Mucosa of rectum (tissue), 2 donors: ENCODE measurements around the gene EFCAB6.

Source experiments
- H3K27ac ChIP-seq, 2 donors: one replicate each; pipeline ENCODE4 v1.7.0; 2013; ENCODE audit warnings: inconsistent platforms in 2 of 2, low read depth in 2 of 2, low read length in 2 of 2
- H3K27me3 ChIP-seq, 2 donors: one replicate each; pipeline ENCODE4 v1.7.0; 2013; ENCODE audit warnings: low read length in 2 of 2; ENCODE audit not compliant: control insufficient read depth in 2 of 2, insufficient read depth in 2 of 2
- H3K36me3 ChIP-seq, 2 donors: one replicate each; pipeline ENCODE4 v1.7.0; 2013; ENCODE audit warnings: low read length in 2 of 2; ENCODE audit not compliant: control insufficient read depth in 2 of 2, insufficient read depth in 2 of 2
- H3K4me1 ChIP-seq, 2 donors: one replicate each; pipeline ENCODE4 v1.7.0; 2013; ENCODE audit warnings: low read length in 2 of 2, mild to moderate bottlenecking in 1 of 2; ENCODE audit not compliant: control insufficient read depth in 2 of 2, insufficient read depth in 2 of 2
- H3K4me3 ChIP-seq, 2 donors: one replicate each; pipeline ENCODE4 v1.7.0; 2013; ENCODE audit warnings: low read length in 2 of 2
- H3K9ac ChIP-seq, 2 donors: one replicate each; pipeline ENCODE4 v1.7.0; 2013; ENCODE audit warnings: low read length in 2 of 2, low read depth in 1 of 2, mild to moderate bottlenecking in 1 of 2
- H3K9me3 ChIP-seq, 2 donors: one replicate each; pipeline ENCODE4 v1.7.0; 2013; ENCODE audit warnings: low read length in 2 of 2; ENCODE audit not compliant: control insufficient read depth in 2 of 2
- donor health status: healthy.
- donor health status: Normal muscosa, but diverticular disease.

EFCAB6 gene

DNA sequence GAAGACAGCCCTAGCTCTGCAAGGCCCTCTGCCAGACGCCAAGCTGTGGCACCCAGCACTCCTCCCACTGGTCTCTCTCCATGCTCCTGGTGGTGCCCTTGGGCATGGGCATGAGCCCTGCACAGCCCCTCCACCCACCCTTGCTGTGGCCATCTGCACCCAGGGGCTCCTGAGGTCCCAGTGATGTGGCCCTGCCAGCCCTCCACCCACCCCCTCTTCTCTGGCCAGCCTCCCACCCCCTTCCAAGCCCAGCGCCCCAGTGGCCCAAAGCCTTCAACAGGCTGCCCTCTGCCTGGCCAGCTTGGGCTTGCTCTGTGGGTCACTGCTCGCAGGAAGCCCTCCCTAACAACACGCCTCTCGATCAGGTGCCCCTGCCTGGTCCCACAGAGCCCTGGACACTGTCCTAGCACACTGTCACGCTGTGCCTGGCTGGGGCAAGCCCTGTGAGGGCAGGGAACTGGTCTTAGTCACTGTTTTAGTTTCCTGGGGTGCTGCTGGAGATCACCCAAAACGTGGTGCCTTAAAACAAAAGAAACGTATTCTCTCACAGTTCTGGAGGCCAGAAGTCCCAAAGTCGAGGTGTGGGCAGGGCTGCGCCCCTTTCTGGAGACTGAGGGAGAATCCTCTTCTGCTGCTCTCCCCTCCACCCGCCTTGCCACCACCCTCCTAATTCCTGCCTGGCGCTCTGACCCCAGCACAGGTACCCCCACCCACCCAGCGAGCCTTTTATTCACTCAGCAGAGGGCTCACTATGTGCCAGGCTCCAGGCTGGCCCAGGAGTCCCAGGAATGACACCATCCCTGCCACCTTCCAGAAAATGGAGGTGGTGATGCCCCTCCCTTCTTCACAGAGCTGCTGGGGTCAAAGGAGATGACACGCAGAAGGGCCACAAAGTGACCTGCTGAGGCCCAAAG is 35.5 kb upstream of the EFCAB6 start:
- peaks cover 0 to 4% of the 10 kb centered on the region in 2 donors for H3K27me3 ChIP-seq
- H3K36me3 ChIP-seq: no peaks in the 10 kb centered on the region
- no peak overlapping the region for H3K4me3 ChIP-seq
- H3K9me3 ChIP-seq: no peaks in the 10 kb centered on the region
- H3K4me1 ChIP-seq: no peaks in the 10 kb centered on the region
- no peak overlapping the region for H3K27ac ChIP-seq
- no peak overlapping the region for H3K9ac ChIP-seq

DNA sequence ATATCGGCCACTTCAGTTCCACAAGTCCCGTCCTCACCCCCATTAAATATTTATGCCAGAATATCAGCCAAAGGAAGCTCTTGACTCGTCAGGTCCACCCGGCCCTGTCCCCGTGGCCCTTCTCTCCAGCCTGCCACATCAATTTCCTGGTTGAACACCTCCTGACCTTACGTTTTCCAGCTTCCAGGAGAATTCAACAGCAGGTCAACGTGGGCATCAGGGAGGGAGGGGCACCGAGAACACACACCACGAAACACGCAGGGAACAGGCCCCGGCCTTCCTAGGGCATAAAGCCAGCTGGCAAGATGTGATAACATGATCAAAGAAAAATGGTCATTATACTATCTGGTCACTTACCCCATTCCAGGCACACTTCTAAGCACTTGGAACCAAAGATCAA is 34.9 kb upstream of the EFCAB6 start:
- Histone ChIP-seq H3K9ac (no peak overlapping the region), H3K4me1 (no peaks in the 10 kb centered on the region), H3K4me3 (no peak overlapping the region), H3K9me3 (no peaks in the 10 kb centered on the region), H3K27me3 (peaks cover 0 to 4% of the 10 kb centered on the region in 2 donors), H3K27ac (no peak overlapping the region), H3K36me3 (no peaks in the 10 kb centered on the region)

DNA sequence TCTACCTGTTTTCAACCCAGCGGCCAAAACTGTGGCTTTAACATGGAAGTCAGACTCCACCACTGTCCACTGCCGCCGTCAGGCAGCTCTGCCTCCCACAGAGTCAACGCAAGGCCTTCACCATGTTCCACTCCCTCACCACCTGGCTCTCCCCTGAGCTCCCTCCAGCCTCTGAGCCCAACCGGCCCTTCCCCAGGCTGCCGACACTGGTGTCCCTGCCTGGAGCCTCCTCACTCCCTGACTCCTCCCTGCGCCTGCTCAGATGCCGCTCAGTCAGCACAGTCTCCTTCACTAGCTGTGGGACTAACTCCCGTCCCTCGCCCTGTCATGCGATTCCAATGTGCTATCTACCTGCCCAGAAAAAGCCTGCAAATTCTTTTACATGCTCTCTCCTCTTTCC is 33.9 kb upstream of the EFCAB6 start:
- no peaks in the 10 kb centered on the region for H3K36me3 ChIP-seq
- no peaks in the 10 kb centered on the region for H3K9me3 ChIP-seq
- no peak overlapping the region for H3K27ac ChIP-seq
- H3K4me1 ChIP-seq: no peaks in the 10 kb centered on the region
- no peak overlapping the region for H3K4me3 ChIP-seq
- no peak overlapping the region for H3K9ac ChIP-seq
- H3K27me3 ChIP-seq: peaks cover 0 to 4% of the 10 kb centered on the region in 2 donors

DNA sequence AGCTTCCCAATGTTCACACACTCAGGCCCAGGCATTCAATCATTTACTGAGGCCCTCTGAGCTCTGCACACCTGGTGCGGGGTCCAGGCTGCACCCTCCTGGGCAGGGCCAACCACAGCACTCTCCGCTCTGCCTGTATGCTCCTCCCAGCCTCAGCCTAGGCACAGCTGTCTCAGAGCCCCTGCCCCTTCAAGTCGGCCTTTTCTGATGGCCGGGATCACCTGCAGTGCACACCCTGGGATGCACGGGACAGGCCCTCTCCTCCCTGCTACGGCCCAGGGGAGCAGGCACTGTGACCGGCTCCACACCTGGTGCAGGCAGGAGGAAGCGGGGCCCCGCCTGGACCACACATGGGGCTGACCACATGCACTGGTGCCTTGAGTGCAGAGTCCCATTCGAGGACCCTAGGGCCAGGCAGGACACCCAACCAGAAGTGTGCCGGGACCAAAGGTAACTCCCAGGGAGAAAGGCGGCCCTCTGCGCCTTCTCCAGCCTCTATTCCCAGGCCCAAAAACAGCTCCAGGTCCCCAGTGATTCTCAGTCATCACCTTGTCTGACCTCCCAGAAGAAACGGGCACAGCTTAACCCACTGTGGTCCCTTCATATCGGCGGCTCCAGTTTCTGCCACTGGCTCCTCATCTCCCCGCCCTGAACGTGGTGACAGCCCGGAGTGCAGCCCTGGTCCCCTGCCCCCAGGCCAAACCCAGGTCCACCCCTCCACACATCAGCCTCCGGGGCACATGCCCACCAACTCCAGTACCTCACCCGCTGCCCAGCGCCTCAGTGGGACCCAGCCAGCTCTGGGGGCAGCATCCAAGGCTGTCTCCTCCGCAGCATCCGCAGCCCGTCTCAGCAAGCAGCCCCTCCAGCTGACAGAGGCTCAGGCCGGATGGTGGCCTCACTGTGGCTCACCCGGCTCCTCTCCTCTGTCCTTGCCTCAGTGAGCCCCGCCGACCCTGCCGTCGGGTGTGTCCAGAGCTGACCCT is 32.7 kb upstream of the EFCAB6 start:
- Histone ChIP-seq H3K9ac (no peak overlapping the region), H3K9me3 (no peaks in the 10 kb centered on the region), H3K4me3 (no peak overlapping the region), H3K27ac (no peak overlapping the region), H3K36me3 (no peaks in the 10 kb centered on the region), H3K4me1 (no peaks in the 10 kb centered on the region), H3K27me3 (peaks cover 0 to 4% of the 10 kb centered on the region in 2 donors)

DNA sequence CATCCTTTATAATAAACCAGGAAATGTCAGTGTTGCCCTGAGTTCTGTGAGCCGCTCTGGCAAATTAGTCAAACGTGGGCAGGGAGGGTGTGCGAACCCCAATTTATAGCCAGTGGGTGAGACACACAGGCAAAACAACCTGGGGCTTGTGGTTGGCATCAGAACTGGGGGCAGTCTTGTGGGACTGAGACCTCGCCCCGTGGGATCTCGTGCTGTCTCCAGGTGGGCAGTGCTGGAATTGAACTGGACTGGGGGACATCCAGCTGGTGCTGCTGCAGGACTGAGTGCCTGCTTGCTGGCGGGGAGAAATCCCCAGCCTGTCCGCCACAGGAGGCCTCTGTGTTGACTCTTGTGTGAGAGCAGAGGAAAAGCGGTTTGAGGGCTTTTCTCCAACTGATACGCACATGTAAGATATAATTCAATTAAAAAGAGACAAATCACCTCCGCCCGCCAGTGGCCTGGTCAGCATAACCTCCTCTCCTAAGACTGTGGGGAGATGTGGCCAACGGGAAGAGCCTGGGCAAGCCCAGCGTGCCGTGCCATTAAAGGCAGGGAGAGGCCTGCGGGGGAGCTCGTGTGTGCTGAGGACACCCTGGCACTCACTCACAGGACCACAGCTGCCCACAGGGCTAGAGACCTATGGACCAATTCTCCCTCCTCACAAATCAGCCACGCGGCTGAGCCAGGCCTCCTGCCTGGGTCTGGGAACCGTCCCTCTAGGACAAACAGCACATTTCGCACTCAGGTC is 31.9 kb upstream of the EFCAB6 start:
- Histone ChIP-seq H3K27me3 (peaks cover 0 to 4% of the 10 kb centered on the region in 2 donors), H3K27ac (no peak overlapping the region), H3K4me3 (no peak overlapping the region), H3K9me3 (no peaks in the 10 kb centered on the region), H3K9ac (no peak overlapping the region), H3K4me1 (no peaks in the 10 kb centered on the region), H3K36me3 (no peaks in the 10 kb centered on the region)

DNA sequence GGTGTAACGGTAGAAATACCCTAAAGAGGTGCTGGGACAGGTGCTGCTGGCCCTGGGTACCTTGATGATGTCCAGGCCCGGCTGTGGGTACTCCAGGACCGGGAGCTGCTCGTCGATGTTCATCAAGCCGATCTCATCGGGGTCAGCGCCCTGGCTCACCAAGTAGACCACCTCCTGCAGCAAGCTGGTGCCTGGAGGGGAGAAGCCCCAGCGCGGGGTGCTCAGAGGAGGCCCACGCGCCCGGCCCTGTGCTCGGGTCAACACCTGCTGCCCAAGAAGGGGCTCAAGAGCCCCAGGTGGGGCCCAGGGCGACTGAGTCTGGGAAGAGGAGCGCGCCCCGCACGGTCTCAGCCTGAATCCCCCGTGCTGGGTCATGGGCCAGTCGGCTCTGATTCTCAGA is 29.6 kb upstream of the EFCAB6 start:
- no peaks in the 10 kb centered on the region for H3K4me1 ChIP-seq
- no peaks in the 10 kb centered on the region for H3K36me3 ChIP-seq
- no peaks in the 10 kb centered on the region for H3K27me3 ChIP-seq
- no peak overlapping the region for H3K27ac ChIP-seq
- H3K9me3 ChIP-seq: no peaks in the 10 kb centered on the region
- no peak overlapping the region for H3K4me3 ChIP-seq
- no peak overlapping the region for H3K9ac ChIP-seq

DNA sequence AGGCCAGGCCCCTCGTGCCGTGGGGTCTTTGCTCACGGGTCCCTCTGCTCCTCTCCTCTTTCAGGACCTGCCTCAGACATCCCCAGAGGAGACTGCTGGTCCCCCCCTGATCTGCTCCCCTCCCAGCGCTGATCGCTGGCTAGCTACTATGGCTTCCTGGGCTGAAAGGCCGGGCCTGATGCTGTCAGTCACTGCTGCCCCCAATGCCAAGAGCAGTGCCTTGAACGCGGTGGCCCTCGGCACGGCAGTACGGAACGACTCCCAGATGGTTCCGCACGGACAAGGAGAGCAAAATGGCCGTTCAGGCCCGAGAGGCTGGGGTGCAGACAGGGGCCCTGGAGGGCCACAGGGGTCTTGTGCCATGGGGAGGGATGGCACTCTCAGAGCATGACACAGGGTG is 28.7 kb upstream of the EFCAB6 start:
- no peak overlapping the region for H3K9ac ChIP-seq
- no peaks in the 10 kb centered on the region for H3K4me1 ChIP-seq
- no peak overlapping the region for H3K4me3 ChIP-seq
- H3K27ac ChIP-seq: no peak overlapping the region
- H3K9me3 ChIP-seq: no peaks in the 10 kb centered on the region
- no peaks in the 10 kb centered on the region for H3K27me3 ChIP-seq
- H3K36me3 ChIP-seq: no peaks in the 10 kb centered on the region

DNA sequence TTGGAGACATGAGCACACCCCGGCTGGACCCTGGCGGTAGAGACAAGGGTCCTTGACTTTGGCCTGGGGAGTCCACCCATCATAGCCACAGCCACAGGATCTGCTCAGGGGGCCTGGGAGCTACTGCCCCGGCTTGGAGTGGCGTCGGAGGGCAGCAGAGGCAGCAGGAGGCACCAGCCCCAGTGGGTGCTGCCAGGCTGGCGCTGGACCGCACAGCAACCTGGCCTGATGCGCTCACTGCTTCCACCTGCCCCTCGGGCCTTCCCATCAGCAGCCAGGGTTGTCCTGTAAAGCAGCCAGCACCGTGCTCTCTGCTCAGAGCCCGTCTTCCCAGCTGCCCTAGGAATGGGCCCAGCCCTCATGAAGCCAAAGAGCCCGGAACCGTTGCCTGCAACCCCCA is 28.3 kb upstream of the EFCAB6 start:
- Histone ChIP-seq H3K27me3 (no peaks in the 10 kb centered on the region), H3K4me1 (no peaks in the 10 kb centered on the region), H3K9me3 (no peaks in the 10 kb centered on the region), H3K4me3 (no peak overlapping the region), H3K27ac (no peak overlapping the region), H3K36me3 (no peaks in the 10 kb centered on the region), H3K9ac (no peak overlapping the region)

DNA sequence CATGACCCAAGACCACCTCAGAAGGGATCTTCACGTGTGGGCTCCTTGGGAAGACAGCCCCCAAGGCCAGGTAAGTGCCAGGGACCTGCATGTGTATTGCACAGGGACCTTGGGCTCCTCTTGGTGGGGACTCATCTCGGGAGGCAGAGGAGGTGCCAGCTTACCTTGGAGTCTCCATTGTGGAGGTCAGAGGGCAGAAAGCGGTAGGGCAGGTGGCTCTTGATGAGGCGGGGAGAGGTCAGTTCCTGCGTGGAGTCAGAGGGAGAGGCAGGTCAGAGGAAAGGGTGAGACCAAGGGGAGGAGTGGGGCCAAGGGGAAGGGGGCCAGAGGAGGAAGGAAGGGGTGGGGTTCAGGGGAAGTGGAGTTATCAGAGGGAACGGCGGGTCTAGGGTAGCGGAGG is 27.7 kb upstream of the EFCAB6 start:
- no peaks in the 10 kb centered on the region for H3K4me1 ChIP-seq
- H3K9me3 ChIP-seq: no peaks in the 10 kb centered on the region
- H3K27ac ChIP-seq: no peak overlapping the region
- H3K27me3 ChIP-seq: no peaks in the 10 kb centered on the region
- no peaks in the 10 kb centered on the region for H3K36me3 ChIP-seq
- H3K4me3 ChIP-seq: no peak overlapping the region
- no peak overlapping the region for H3K9ac ChIP-seq
